A673 (cell line): ENCODE data around the gene KREMEN1. TPM values are rescaled to one million over a fixed set of nuclear protein-coding genes. Genes with fewer than 3 reads are reported as not detected.

ENCODE experiments used
- BruUV-seq: library from RNA; stranded (reverse); fragments of 400-500 nt; replicated peaks from 2 replicates; lab custom pipeline; 2021; lab: Mats Ljungman, UMichigan
- CTCF ChIA-PET: fragments of 300-600 bp; sonication (Branson Sonifier 250); formaldehyde crosslinking; loops from one replicate; lab custom pipeline; 2022; ENCODE audit warnings: antibody characterized with exemption; lab: Charles Lee
- POLR2A ChIA-PET: fragments of 300-600 bp; sonication (Branson Sonifier 250); formaldehyde crosslinking; loops from one replicate; lab custom pipeline; 2022; ENCODE audit warnings: antibody characterized with exemption; ENCODE audit not compliant: low non-redundant PET; lab: Charles Lee
- DNase-seq: peaks from one replicate; pipeline ENCODE4 v3.0.0-alpha.2; 2015; ENCODE audit warnings: low spot score
- H3K27ac ChIP-seq: fragments of 200-600 bp; sonication (generic); 2 replicates; pipeline ENCODE4 v1.5.1; 2016; ENCODE audit warnings: mixed run types, low read depth, mild to moderate bottlenecking, mixed read lengths, antibody characterized with exemption, low read length; ENCODE audit not compliant: poor library complexity, severe bottlenecking
- H3K27me3 ChIP-seq: fragments of 200-600 bp; sonication (generic); replicated peaks from 2 replicates; pipeline ENCODE4 v1.6.1; 2017; ENCODE audit warnings: mixed run types, low read depth, mild to moderate bottlenecking, mixed read lengths, antibody characterized with exemption, low read length; ENCODE audit not compliant: insufficient read depth, poor library complexity
- H3K36me3 ChIP-seq: fragments of 200-600 bp; sonication (generic); 2 replicates; pipeline ENCODE4 v1.6.1; 2016; ENCODE audit warnings: mixed run types, mild to moderate bottlenecking, mixed read lengths, antibody characterized with exemption, low read length; ENCODE audit not compliant: insufficient read depth, poor library complexity, severe bottlenecking
- H3K4me1 ChIP-seq: fragments of 200-600 bp; sonication (generic); 2 replicates; pipeline ENCODE4 v1.6.1; 2017; ENCODE audit warnings: mixed run types, mild to moderate bottlenecking, mixed read lengths, antibody characterized with exemption, low read length; ENCODE audit not compliant: insufficient read depth, poor library complexity, severe bottlenecking
- H3K4me3 ChIP-seq: fragments of 200-600 bp; sonication (generic); 2 replicates; pipeline ENCODE4 v1.5.1; 2016; ENCODE audit warnings: low read depth, mixed run types, mild to moderate bottlenecking, mixed read lengths, low read length; ENCODE audit not compliant: poor library complexity, severe bottlenecking
- H3K9me3 ChIP-seq: fragments of 200-600 bp; sonication (generic); 2 replicates; pipeline ENCODE4 v1.6.1; 2016; ENCODE audit warnings: mixed run types, low read depth, mild to moderate bottlenecking, mixed read lengths, antibody characterized with exemption, low read length; ENCODE audit not compliant: poor library complexity, severe bottlenecking
- EZH2 ChIP-seq: fragments of 200-600 bp; sonication (generic); IDR thresholded peaks from 2 replicates; pipeline ENCODE4 v1.6.1; 2017; ENCODE audit warnings: borderline replicate concordance, low read depth, mild to moderate bottlenecking, mixed read lengths, antibody characterized with exemption, low read length; ENCODE audit not compliant: poor library complexity, severe bottlenecking
- intact Hi-C: fragments of 100-400 bp; cut with micrococcal nuclease; formaldehyde crosslinking; loops from one replicate; pipeline ENCODE4 v1.10.0; 2022; ENCODE audit not compliant: unreplicated experiment
- total RNA-seq: library from RNA; stranded (reverse); gene quantifications from 2 replicates; pipeline ENCODE4 v1.2.3, GENCODE V29; 2021
- TF ChIP-seq, protein P1 (sequence below): fragments of 300-800, 200-600 bp; sonication (generic); conservative IDR thresholded peaks from 2 replicates; pipeline ENCODE4 v1.5.1; 2017; ENCODE audit warnings: low read depth, mild to moderate bottlenecking, antibody characterized with exemption, low read length, moderate library complexity, mixed read lengths

The KREMEN1 gene
- total RNA-seq, 1 experiment from 2014 or later, result 4.2 TPM

DNA sequence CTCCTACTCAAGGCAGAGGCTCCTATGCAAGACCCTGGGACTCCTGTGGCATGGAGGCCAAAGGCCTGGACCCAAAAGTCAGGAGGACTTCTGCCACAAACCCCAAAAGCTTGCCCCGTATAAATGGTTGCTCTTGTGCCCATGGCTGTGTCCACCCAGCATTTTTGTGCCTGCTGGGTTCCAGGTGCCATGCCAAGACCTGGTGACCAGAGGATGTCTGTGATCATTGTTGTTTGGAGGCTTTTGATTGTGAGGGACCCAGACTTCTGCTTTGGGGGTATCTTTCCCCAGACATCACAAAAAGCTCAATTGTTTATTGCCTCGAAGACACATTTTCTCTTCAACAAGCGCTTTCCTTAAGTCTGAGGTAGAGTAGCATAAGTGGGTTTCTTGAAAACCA is 46.3 kb upstream of the KREMEN1 start:
- no TSS peak for BruUV-seq
- intact Hi-C loops, result no loop called here
- POLR2A ChIA-PET, result no interaction called here
- Histone ChIP-seq H3K36me3 (no peaks in the 10 kb centered on the region), H3K27me3 (no peaks in the 10 kb centered on the region), H3K27ac (no peak overlapping the region), H3K9me3 (no peaks in the 10 kb centered on the region), H3K4me1 (peaks cover 15% of the 10 kb centered on the region), H3K4me3 (no peak overlapping the region)
- CTCF ChIA-PET, result no interaction called here
- TF ChIP-seq, protein P1, sequence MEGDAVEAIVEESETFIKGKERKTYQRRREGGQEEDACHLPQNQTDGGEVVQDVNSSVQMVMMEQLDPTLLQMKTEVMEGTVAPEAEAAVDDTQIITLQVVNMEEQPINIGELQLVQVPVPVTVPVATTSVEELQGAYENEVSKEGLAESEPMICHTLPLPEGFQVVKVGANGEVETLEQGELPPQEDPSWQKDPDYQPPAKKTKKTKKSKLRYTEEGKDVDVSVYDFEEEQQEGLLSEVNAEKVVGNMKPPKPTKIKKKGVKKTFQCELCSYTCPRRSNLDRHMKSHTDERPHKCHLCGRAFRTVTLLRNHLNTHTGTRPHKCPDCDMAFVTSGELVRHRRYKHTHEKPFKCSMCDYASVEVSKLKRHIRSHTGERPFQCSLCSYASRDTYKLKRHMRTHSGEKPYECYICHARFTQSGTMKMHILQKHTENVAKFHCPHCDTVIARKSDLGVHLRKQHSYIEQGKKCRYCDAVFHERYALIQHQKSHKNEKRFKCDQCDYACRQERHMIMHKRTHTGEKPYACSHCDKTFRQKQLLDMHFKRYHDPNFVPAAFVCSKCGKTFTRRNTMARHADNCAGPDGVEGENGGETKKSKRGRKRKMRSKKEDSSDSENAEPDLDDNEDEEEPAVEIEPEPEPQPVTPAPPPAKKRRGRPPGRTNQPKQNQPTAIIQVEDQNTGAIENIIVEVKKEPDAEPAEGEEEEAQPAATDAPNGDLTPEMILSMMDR, result no peak
- TF ChIP-seq EZH2, result no peak
- DNase-seq, result no peak

DNA sequence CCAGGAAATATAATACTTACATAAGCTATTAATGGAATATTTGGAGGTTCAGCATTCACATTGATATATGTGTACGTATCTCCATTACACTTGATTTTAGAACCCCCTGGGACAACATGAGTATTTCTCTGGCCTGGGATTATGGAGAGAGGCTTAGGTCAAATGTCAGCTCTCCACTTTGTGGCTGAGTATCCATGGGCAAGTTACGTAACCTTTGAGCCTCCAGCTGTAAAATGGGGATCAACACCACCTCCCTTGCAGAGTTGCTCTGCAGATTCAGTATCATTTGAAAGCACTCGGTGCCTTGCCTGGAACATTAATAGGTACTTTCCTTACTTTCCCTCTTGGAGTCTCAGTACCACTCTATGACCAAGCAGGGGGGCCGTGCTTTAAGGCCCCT is 44.4 kb upstream of the KREMEN1 start:
- H3K4me3 ChIP-seq, result no peak overlapping the region
- intact Hi-C loops, result no loop called here
- no peaks in the 10 kb centered on the region for H3K9me3 ChIP-seq
- H3K27me3 ChIP-seq, result no peaks in the 10 kb centered on the region
- TF ChIP-seq, protein P1, result no peak
- TF ChIP-seq EZH2, result no peak
- no peak overlapping the region for H3K27ac ChIP-seq
- ChIA-PET CTCF (no interaction called here), POLR2A (no interaction called here)
- peaks cover 15% of the 10 kb centered on the region for H3K4me1 ChIP-seq
- no peaks in the 10 kb centered on the region for H3K36me3 ChIP-seq
- DNase-seq, result no peak
- BruUV-seq, result no TSS peak

DNA sequence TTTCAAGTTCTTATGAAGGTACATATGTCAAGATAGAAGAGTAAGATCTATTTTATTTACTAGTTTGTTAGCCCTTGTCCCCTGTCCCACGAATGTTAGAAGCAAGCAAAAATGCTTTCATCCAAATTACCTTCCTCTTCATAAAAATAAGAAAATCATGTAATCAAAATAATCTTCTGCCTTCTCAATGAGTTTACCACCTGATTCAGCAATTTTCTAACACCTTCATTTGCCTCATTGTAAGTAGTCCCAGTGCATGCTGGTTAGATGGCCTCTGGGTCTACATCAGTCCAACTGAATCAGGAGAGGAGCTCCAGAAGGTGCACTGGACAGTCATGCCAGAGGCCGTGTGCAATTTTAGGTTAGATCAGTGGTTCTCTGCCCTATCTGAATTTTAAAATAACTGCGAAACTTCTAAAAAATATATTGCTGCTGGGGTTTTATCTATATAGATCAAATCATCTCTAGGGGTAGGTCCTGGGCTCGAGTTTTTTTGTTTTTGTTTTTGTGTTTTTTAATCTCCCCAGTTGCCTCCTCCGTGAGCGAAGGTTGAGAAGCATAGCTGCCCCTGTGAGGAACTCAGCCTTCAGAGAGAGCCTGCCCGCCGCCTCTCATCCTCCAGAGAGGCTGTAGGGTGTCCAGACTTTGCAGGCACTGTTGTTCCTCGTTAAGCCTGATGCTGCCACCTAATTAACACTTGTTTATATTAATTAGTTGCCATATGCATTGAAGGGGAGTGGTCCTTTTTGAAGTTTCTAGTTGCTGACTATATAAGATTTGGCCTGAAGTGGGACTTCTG is 43.4 kb upstream of the KREMEN1 start:
- no peaks in the 10 kb centered on the region for H3K27me3 ChIP-seq
- POLR2A ChIA-PET, result no interaction called here
- no peak for DNase-seq
- no peak for TF ChIP-seq EZH2
- TF ChIP-seq, protein P1, result no peak
- H3K9me3 ChIP-seq, result no peaks in the 10 kb centered on the region
- peaks cover 7% of the 10 kb centered on the region for H3K4me1 ChIP-seq
- no peak overlapping the region for H3K27ac ChIP-seq
- CTCF ChIA-PET, result no interaction called here
- no TSS peak for BruUV-seq
- H3K4me3 ChIP-seq, result no peak overlapping the region
- intact Hi-C loops, result no loop called here
- no peaks in the 10 kb centered on the region for H3K36me3 ChIP-seq
